ENCODE results near the gene XYLT1. TPM values are rescaled to one million over a fixed set of nuclear protein-coding genes. Genes with fewer than 3 reads are reported as not detected.

Gene XYLT1
- total and polyA plus RNA-seq, 2 of the 8 experiments (the other 6 are each of a cell fraction or from before 2014, with no cell fraction given): 6.6 to 25.4 TPM

GRCh38 chr16:17281052-17281451 lies 189.7 kb downstream of the XYLT1 start (continued):
- no peak for TF ChIP-seq HDAC2 (IDR thresholded peaks at IDR 0.05; ENCODE audit: borderline replicate concordance in 1 of 2, low read depth in 2 of 2, low read length in 2 of 2)
- TF ChIP-seq CBX5 (IDR thresholded peaks at IDR 0.05; ENCODE audit: low read depth, low read length): no peak
- TF ChIP-seq RXRA (IDR thresholded peaks at IDR 0.05; ENCODE audit: insufficient read depth, low read depth, low read length): no peak
- TF ChIP-seq TBP (IDR thresholded peaks at IDR 0.05; ENCODE audit: low read depth, low read length): no peak
- no peak for TF ChIP-seq POLR2AphosphoS5 (IDR thresholded peaks at IDR 0.05; ENCODE audit: low read depth, low read length)

Measured in H1 (cell line).